Endothelial cell of umbilical vein (primary cell): ENCODE results near the gene NFIA.

Experiments
- CTCF ChIP-seq, 2 donors: IDR thresholded peaks; 1 replicate in 1 of 2; 2 replicates in 1 of 2; pipeline ENCODE4 v1.5.1; 2011; ENCODE audit warnings: low read length in 2 of 2, mild to moderate bottlenecking in 2 of 2, moderate library complexity in 2 of 2, control low read depth in 1 of 2, inconsistent platforms in 1 of 2, low read depth in 1 of 2; ENCODE audit not compliant: insufficient read depth in 1 of 2; ENCODE audit errors: extremely low read depth in 1 of 2
- TF ChIP-seq, protein P1 (sequence below): IDR thresholded peaks from 2 replicates; pipeline ENCODE4 v1.6.1; 2011; ENCODE audit not compliant: insufficient read depth, insufficient read length

DNA sequence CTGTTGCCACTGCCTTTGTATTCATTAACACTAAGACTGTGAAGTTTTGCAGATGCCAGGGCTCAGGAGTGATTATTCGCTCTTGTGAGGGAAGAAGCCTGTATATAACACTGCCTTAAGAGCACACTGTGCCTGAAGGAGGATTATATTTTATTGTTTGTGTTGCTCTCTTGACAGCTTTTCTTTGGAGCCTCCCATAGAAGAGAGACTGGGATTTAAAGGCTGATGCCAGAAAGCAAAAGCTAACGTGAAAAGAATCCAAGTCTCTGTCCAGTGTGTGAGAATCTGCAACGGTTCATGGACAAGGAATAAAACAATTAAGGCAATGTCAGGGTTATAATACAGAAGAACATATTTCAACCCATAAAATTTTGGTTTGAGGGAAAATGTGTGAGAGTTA lies 316.8 kb downstream of the NFIA start:
- no peak for TF ChIP-seq CTCF (IDR thresholded peaks at IDR 0.05; ENCODE audit: extremely low read depth in 1 of 2, insufficient read depth in 1 of 2, low read depth in 1 of 2, low read length in 2 of 2)
- TF ChIP-seq, protein P1, sequence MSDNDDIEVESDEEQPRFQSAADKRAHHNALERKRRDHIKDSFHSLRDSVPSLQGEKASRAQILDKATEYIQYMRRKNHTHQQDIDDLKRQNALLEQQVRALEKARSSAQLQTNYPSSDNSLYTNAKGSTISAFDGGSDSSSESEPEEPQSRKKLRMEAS, result no peak
